Stimulated activated CD8-positive, alpha-beta memory T cell treated with anti-CD3 and anti-CD28 coated beads, Interleukin-15, amount 100 ng/mL, for 4 hours (primary cell): ENCODE measurements around the gene ST3GAL3.
"Not testable (repeated sequence)": the region's sequence is repeated elsewhere in the genome, so short reads cannot be mapped to it uniquely, and the experiment has no call there.

Source experiments
- DNase-seq, 2 donors: peaks; one replicate each; pipeline ENCODE4 v3.0.0-alpha.2; 2020; ENCODE audit warnings: low read depth in 2 of 2

ST3GAL3 gene

DNA sequence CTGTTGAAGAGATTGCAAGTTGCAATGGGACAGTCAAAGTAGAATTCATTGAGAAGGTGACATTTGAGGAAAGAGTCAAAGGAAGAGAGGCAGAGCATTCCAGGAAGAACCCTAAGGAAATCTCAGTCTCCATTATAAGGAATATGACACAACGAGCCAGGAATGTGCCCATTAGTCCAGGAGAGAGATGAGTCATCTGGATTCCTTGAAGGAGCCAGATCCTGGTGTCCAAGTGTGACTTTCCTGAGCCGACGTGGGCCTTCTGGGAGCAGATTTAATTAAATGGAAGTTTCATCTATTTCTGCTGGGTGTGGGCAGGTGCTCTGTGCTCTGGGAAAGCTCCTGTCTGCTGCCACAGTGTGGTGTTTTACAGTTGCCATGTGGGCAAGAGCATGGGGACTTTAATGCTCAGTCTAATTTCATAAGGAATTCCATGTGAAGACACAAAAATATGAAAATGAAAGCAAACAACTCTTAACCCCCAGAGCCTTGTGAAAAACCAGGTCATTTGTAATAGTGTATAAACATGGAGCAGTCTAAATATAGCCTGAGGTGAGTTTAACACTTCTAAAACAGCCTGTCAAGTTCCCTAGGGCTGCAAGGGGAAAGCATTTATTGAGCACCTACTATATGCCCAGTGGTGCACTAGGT is 114.8 kb downstream of the ST3GAL3 start:
- no peak for DNase-seq

- no peak for DNase-seq
Measured at GRCh38 chr1:43824795-43825194, 117.5 kb downstream of the ST3GAL3 start.

DNA sequence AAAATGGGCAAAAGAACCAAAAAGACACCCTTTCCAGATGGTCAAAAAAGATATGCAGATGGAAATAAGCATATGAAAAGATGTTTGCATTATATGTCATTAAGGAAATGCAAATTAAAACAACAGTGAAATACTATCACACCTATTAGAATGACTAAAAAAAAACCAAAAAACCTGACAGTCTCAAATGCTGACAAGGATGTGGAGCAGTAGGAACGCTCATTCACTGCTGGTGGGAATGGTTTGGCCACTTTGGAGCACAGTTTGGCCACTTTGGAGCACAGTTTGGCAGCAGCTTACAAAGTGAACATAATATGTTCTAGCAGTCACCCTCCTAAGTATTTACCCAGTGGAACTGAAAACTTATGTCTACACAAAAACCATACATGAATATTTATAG is 121.2 kb downstream of the ST3GAL3 start:
- DNase-seq, result no peak

DNA sequence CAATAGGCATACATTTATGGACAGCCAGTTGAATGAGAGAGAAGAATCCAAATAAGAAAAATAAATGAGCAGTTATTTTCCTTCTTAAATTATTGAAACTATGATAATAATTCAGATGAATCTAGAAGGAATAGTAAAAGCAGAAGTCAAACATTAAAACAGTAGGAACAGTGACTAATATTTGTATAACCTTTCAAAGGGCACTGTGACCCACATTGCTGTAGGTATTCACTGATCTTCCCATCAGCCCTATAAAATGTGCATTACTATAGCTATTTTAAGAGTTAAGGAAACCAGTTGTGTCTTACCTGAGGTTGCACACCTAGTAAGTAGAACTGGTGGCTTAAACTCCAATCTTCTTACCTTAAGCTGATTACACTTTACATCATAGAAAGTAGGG is 123.5 kb downstream of the ST3GAL3 start:
- no peak for DNase-seq

DNA sequence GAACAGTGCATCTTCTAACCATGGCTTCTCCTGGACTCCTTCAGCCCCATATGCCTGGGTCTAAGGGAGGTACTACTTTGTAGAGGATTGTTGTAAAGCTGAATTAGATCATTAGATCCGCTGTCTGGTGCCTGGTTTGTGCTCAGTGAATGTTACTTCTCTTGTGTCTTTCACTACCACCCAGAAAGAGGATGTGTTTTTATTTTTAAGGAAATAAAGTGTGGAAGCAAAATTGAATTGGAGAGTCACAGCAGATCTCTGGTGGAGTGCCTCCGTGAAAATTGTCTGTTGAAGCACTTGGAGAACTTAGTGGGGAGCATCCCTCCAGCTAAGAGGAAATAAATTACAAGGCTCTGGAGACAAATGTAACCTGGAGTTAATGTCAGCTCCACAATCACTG is 124.5 kb downstream of the ST3GAL3 start:
- no peak for DNase-seq

DNA sequence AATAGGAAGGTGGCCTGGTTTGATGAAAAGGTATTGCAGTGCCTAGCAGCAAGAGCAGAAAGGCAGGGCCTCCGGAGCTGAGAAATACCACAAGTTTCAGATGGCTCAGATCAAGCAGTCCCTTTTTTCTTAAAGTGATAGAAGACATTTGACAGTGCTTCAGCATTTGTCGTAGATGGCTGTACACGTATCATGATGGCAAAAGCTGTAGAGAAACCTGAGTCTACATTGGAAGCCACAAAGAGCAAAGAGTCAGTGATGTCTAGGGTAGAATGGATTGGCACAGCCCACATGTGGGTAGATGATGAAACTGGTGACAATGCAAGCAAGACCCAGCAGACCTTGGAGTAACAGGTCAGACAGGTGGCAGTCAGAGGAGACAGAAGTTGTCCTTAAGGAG is 124.9 kb downstream of the ST3GAL3 start:
- no peak for DNase-seq

DNA sequence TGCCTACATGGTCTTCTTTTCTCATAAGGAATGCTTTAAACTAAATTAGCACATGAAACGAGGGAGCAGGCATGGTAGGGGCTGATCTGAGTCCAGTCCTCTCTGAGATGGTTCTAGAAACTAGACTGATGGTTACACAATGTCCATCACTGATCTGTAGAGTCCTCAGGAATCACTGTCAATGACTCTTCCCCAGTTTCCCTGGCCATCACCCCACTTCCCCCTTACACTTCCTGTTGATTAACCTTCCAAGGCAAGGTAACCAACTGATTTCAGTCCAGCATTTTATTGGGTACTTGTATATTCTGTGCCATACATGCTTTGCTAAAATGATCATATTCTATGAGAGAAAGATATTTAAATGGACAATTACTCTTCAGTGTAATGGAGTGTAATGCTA is 125.7 kb downstream of the ST3GAL3 start:
- DNase-seq, result no peak

DNA sequence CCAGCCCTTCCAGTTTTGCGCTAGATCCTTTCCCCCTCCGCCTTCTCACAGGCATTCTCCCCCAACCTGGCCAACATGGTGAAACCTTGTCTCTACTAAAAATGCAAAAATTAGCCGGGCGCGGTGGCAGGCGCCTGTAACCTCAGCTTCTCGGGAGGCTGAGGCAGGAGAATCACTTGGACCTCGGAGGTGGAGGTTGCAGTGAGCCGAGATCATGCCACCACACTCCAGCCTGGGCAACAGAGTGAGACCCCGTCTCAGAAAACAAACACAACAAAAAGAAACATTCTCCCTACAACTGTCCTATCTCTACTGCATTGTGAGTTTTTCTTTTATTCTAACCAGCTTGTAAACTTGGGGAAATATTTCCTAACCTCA is 126.6 kb downstream of the ST3GAL3 start:
- not testable (repeated sequence) for DNase-seq

- DNase-seq, result no peak
Measured at GRCh38 chr1:43834280-43835081, 127.1 kb downstream of the ST3GAL3 start.

DNA sequence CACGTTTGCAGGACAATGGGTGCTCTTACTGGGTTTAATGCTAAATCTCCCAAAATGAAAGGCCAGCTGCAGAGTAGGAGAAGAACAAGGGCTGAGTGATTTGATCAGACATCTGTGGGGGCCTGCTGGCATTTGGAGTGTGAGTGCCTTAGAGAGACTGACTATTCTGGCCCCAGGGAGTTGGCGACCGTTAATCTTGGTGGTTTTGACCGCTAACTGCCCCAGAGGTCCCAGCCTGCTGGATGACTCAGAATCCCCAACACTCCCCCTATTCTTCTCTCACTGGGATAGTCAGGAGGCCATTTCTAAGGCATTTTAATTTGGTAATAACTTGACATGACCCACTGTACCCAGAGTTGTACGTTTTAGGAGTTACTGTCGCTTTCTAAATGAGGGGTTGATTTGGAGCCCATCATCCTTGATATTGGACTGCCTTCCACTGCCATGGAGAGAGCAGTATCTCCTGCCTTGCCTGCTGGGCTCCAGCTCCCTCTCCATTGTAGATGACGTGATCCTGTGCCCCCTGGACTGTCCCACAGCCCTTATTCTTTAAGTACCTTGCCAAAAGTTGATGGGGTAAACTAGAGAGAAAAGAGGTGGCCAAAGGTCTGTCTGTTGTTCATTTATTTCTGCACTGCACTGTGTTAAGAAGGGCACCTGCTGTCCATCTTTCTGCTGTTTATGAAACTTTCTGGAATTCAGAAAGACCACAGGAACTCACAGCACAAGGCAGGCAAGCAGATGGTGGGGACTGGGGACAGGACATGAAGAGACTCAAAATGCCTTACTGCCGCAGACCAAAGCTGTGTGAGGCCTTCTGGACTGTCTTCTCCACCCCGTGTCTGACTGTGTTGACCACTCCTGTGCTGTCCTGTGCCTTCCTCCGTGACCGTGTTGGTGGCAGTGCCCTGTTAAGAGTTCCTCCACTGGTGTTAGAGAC is 128.0 kb downstream of the ST3GAL3 start:
- DNase-seq, result no peak

DNA sequence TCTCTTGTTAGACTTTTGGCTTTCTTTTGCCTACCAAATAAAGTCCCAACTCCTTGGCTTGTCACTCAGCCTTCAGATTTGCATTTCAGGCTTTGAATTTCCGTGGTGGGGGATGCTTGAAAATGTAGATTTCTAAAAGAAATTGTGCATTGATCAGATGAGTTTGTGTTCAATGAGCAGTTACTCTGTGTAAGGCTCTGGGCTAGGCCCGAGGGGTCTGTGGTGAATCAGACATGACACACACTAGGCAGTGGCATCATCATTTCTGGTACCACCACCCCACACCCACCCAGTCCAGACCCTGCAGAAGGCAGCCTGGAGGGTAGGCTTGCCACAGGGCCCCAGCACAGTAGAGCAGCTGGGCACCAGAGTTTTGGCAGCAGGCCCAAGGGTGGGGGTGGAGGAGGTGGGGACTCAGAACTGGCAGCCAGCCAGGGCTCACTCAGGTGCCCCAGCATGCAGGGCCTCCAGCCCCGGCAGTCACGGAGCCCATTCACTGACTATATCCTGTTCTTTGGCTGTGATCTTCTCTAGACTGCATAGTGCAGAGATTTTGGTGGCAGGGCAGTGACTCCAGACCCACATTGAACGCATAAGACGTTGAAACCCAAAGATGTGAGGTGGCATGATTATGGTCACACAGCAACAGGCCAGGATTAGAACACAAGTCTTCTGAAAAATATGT is 129.1 kb downstream of the ST3GAL3 start:
- DNase-seq, result peak; percentile 50 to 61

GRCh38 chr1:43839056-43839455 is 131.7 kb downstream of the ST3GAL3 start:
- no peak for DNase-seq

GRCh38 chr1:43841321-43842174 is 134.2 kb downstream of the ST3GAL3 start:
- no peak for DNase-seq

GRCh38 chr1:43842175-43842498 is 134.8 kb downstream of the ST3GAL3 start:
- no peak for DNase-seq

DNA sequence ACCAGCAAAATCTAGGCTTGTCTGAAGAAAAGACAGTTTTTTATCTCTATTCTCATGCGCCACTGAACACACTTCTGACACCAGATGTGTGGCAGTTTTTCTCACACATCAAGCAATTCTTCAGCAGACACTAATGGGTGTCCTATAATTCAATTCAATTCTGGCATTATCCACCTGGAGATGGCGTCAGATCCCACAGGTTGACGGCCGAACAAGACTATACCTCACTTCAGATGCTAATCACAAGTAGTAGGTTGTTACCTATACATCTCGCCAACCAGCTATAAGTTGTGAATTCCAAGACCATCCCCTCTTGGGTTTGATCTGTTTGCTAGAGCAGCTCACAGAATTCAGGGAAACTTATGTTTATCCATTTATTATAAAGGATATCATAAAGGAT is 136.3 kb downstream of the ST3GAL3 start:
- DNase-seq, result no peak

DNA sequence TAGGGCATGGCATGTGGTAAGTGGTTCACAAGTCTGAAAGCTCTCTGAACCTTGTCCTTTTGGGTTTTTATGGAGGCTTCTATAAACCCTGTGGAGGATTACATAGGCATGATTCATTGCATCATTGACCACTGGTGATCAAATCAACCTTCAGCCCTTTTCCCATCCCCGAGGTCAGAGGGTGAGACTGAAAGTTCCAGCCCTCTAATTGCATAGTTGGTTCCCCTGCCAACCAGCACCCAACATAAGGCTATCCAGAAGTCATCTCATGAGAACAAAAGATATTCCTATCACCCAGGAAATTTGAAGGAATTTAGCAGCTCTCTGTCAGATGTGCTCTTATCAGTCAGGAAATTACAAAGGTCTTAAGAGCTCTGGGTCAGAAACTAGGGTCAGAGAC is 136.8 kb downstream of the ST3GAL3 start:
- DNase-seq, result no peak

GRCh38 chr1:43847290-43847689 is 140.0 kb downstream of the ST3GAL3 start:
- DNase-seq, result no peak

DNA sequence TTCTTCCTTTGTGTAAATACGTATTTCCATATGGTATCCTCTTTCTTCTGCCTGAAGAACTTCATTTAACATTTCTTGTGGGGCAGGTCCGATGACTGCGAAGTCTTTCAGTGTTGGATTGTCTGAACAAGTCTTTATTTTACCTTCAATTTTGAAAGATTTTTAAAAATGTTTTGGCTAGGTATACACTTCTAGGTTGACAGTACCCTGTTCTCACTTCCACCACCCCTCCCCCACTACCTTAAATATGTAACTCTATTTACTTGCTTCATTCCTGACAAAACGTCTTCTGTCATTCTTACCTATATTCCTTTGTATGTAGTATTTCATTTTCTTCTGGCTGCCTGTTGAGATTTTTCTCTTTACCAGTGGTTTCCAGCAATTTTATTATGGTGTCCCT is 140.5 kb downstream of the ST3GAL3 start:
- DNase-seq, result no peak

- no peak for DNase-seq
Measured at GRCh38 chr1:43849670-43850069, 142.3 kb downstream of the ST3GAL3 start.

- no peak for DNase-seq
Measured at GRCh38 chr1:43850591-43851233, 143.4 kb downstream of the ST3GAL3 start.
